GM21717 (cell line): ENCODE results near the gene RPS6KC1.
"Not testable (repeated sequence)": the region's sequence is repeated elsewhere in the genome, so short reads cannot be mapped to it uniquely, and the experiment has no call there.

ENCODE experiments used
- ATAC-seq: cut with Tn5 transposase; IDR thresholded peaks from one replicate; pipeline ENCODE4 v1.9.1; 2021; ENCODE audit warnings: mild to moderate bottlenecking, moderate library complexity; ENCODE audit not compliant: unreplicated experiment

RPS6KC1 gene

DNA sequence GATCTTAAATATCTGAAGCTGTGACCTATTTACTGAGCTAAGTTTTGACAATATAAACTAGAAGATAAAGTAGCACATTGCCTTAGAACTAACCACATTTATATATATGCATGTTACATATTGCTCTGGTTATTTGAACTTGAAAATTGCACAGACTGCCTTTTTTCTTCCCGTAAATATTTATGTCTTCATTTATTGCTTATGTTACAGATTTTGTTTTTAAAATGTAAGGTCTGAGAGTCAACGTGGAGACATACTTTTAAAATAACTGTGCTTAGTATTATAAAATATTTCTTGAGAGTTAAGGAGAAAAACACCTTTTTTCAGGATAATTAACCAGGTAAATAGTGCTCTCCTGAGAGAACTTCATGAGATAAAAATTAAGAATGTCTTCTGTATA, 3.1 kb downstream of the RPS6KC1 start:
- no peak for ATAC-seq

DNA sequence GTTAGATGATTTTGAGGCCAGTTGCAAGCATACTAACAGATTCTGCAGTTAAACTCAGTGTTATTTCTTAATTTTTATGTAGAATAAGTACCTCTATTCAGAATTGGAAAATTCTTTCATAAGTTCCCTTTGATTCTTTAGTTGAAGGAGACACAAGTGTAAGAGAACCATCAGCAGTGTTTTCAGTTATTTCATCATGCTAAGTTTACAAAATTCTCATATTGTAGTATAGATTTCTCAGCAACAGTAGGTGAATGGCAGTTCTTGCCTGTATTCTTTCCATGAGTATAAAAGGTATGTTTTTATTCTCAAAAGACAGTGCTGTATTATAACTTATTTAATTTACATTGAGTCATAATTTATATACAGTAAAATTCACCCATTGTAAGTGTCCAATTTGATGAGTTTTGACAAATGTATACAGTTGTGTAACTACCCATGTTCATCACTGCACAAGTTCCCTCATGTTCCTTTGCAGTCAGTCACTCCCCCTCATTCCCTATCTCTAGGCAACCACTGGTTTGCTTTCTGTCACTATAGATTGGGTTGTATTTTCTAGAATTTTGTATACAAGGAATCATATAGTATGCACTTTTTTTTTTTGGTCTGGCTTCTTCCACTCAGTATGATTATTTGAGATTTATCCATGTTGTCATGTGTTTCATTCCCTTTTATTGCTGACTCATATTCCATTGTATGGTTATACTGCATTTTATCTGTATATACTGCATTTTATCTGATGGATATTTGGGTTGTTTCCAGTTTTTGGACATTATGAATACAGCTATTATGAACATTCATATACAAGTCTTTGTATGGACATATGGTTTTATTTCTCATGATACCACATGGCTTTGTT, 3.9 kb downstream of the RPS6KC1 start:
- ATAC-seq: no peak

GRCh38 chr1:213055767-213056166, 4.7 kb downstream of the RPS6KC1 start:
- ATAC-seq: no peak

GRCh38 chr1:213057264-213058059, 6.4 kb downstream of the RPS6KC1 start:
- no peak for ATAC-seq

DNA sequence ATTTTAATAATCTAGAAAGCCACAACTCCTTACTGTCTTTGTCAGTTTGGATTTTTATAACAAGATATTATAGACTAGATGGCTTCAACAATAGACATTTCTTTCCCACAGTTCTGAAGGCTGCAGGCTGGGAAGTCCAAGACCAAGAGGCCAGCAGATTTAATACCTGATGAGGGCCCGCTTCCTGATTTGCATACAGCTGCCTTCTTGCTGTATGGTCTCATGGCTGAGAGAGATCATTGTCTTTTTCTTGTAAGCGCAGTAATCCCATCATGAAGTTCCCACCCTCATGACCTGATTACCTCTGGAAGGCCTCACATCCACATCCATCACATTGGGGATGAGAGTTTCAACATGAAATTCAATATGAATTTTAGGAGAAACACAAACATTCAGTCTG, 9.8 kb downstream of the RPS6KC1 start:
- ATAC-seq: no peak

DNA sequence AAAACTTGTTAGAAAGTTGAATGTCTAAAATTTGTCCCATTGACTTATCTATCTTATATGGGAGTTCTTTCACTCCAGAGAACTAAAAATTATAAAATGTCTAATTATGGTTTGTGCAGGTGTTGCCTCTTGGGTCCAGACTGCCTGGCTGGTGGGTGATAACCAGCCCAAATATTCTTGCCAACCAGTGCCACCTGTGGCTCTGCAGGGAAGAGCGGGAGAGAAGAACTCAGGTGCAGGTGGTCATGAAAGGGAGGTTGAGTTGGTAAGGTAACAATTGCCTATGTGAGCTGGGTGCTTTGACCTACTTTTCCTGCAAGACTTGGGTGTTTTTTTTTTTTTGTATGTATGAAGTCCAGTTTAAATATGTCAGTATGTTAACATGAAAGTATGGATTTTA, 10.2 kb downstream of the RPS6KC1 start:
- no peak for ATAC-seq

GRCh38 chr1:213065800-213066199, 14.8 kb downstream of the RPS6KC1 start:
- ATAC-seq: no peak

GRCh38 chr1:213066363-213066762, 15.3 kb downstream of the RPS6KC1 start:
- ATAC-seq: no peak

DNA sequence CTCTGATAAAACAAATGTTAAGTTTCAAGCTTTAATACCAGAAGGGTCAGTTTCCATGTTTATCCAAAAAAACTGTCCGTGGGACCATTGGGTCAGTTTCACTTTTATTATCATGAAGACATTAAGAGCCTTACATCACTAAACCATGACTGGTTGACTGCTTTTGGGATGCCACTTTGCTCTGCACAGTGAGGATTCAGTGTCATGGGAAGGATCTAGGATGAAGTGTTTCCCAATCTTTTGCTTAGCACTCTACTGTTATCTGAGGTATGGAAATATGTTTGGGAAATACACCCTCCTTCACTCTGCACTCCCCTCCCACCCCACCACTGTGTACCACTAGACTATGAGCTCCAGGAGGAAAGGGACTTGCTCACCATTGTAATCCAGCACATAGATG, 16.3 kb downstream of the RPS6KC1 start:
- ATAC-seq: no peak

DNA sequence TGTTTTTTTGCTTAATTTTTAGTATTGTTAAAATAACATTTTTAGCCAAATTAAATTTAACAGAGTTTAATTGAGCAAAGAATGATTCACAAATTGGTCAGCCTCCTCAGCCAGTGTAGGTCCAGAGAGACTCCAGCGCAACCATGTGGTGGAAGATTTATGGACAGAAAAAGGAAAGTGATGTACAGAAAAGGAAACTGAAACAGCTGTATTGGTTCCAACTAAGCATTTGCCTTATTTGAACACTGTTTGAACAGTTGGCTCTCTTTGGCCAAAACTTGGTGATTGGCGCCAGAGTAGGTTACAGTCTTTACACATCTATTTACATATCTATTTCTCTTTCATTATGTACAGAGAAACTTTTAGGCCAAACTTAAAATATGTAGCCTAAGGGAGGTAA, 19.4 kb downstream of the RPS6KC1 start:
- peak; percentile 95 for ATAC-seq

DNA sequence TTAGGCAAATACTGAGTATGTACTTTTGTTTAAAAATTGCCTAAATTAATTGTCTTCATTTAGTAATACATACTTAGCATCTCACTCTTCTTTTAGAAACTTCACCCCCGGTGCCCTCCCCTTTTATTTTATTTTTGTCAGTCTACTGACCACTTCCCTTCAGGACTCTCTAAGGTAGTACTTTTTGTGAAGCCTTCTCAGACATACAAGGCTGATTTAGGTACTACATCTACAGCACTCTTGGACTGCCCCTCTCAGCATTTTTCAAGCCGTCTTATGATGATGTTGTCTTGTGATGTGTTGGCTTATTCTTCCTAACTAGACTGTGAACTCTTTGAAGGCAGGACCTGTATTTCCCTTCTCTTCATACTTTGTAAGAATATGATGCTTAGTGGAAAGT, 24.7 kb downstream of the RPS6KC1 start:
- peak; percentile 71 for ATAC-seq

- ATAC-seq: no peak
Measured at GRCh38 chr1:213082420-213083111, 31.5 kb downstream of the RPS6KC1 start.

DNA sequence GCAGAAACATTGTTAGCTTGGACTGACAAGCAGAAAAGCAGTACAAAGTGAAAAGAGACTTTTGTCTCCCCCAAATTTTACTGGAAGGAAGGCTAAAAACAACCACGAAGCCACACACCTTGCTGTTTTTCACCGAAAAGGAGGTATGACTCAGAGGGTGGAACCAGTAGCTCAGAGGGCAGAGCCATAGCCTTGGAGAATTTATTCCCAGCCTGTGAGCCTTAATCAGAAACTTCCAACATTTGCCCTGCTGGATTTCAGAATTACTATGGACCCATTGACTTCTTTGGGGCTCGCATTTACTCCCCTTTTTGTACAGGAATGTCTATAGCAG, 32.0 kb downstream of the RPS6KC1 start:
- no peak for ATAC-seq

DNA sequence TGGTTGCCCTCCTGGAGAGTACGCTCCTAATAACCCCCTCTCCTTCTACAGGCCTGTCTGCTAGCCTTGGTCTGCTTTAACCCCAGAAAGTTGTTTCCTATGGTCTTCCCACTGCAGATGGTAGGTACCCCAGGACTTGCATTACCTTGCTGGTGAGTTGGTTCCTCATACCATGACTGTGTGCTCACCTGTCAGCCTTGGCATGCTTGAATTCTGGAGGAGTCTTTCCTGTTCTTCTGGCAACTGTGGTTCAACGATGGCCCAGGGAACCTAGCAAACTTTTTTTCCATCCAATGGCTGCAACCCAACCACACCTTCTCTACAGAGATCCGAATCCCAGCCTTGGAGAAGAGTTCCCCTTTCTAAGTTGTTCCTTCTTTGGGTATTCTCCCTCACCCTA, 36.9 kb downstream of the RPS6KC1 start:
- ATAC-seq: no peak

GRCh38 chr1:213089924-213090677, 39.1 kb downstream of the RPS6KC1 start:
- ATAC-seq: no peak

DNA sequence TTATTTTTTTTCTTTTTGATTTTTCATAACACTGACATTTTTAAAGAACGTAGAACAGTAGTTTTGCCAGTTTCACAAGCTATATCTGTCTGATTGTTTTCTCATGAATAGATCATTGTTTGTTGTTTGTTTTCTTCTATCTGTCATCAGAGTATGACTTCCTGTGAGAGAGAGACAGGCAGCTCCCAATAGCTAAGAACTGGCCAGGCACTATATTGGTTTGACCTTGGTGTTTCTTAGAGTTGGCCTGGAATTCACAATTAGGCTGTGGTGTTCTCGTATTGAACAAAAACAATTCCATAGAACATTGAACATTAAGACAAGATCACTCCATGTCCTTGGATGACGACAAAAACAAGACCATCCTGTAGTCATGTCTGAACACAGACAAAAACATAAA, 43.4 kb downstream of the RPS6KC1 start:
- ATAC-seq: no peak

GRCh38 chr1:213095467-213095866, 44.4 kb downstream of the RPS6KC1 start:
- ATAC-seq: no peak

GRCh38 chr1:213099682-213100399, 48.8 kb downstream of the RPS6KC1 start:
- ATAC-seq: no peak

DNA sequence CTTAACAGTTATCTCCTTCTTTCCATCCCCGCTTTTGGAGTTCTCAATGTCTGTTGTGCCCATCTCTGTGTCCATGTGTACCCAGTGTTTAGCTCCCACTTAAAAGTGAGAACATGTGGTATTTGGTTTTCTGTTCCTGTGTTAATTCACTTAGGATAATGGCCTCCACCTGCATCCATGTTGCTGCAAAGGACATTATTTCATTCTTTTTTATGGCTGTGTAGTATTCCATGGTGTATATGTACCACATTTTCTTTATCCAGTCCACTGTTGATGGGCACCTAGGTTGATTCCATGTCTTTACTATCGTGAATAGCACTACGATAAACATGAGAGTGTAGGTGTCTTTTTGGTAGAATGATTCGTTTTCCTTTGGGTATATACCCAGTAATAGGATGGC, 49.5 kb downstream of the RPS6KC1 start:
- ATAC-seq: not testable (repeated sequence)
